ENCODE data around the gene PDZD2.
A peak's percentile ranks its signal among the peaks of the same experiment; 100 is the strongest.

Gene PDZD2

DNA sequence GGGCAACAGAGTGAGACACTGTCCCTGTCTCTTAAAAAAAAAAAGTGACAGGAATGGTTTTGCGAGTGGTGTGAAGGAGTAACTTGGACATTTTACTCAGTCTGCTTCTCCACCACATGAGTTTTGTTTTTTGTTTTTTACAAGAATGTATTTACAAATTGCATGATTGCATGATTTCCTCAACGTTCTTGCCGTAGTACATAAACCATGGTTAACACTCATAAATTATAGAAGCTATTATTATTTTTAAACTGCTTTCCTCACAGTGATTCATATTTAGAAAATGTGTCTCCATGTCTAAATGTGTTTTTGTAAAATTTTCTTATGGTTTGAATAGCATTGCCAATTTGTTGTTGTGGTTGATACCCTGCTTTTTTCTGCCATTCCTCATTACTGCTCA is 315.2 kb downstream of the PDZD2 start:
- Histone ChIP-seq H3K4me3 (ENCODE audit: low read depth, low read length) (no peak overlapping the region), H3K27me3 (ENCODE audit: insufficient read depth, low read depth, severe bottlenecking) (no peaks in the 10 kb centered on the region), H3K27ac (no peak overlapping the region), H3K9me3 (ENCODE audit: severe bottlenecking) (peaks cover 4% of the 10 kb centered on the region), H3K36me3 (no peaks in the 10 kb centered on the region)
- no peak for DNase-seq
- TF ChIP-seq CTCF (IDR thresholded peaks at IDR 0.05; ENCODE audit: low read depth, low read length) = no peak

- Histone ChIP-seq H3K9me3 (ENCODE audit: severe bottlenecking) (no peaks in the 10 kb centered on the region), H3K27me3 (ENCODE audit: insufficient read depth, low read depth, severe bottlenecking) (no peaks in the 10 kb centered on the region), H3K27ac (no peak overlapping the region), H3K4me3 (ENCODE audit: low read depth, low read length) (no peak overlapping the region), H3K36me3 (no peaks in the 10 kb centered on the region)
- DNase-seq = no peak
- TF ChIP-seq CTCF (IDR thresholded peaks at IDR 0.05; ENCODE audit: low read depth, low read length) = no peak
These were observed 318.2 kb downstream of the PDZD2 start for GRCh38 chr5:31957151-31957550.

DNA sequence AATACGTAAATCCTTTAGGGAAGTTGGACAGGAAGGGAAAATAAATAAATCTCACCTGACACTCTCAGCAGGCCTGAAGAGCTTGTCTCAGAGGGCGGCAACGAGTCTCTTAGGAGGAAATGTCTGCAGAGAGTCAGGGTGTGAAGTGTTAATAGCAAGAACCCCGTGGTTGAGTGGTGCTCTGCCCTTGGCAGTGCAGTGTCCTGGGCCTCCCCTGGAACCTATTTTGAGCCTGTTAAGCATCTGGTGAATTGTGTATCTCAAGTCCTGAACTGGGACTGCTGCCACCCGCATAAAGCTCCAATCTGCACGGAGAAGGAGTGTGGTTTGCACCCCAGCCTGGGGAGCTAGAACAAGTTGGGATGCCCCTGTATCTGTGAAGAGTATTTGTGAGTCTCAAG is 323.4 kb downstream of the PDZD2 start:
- DNase-seq = peak; percentile 40
- Histone ChIP-seq H3K27ac (peak overlapping the region; percentile 25; the same call in 1 of the 2 replicates), H3K4me3 (ENCODE audit: low read depth, low read length) (no peak overlapping the region), H3K9me3 (ENCODE audit: severe bottlenecking) (no peaks in the 10 kb centered on the region), H3K36me3 (no peaks in the 10 kb centered on the region), H3K27me3 (ENCODE audit: insufficient read depth, low read depth, severe bottlenecking) (no peaks in the 10 kb centered on the region)
- TF ChIP-seq CTCF (IDR thresholded peaks at IDR 0.05; ENCODE audit: low read depth, low read length) = no peak

GRCh38 chr5:31962871-31963307 is 324.0 kb downstream of the PDZD2 start:
- Histone ChIP-seq H3K9me3 (ENCODE audit: severe bottlenecking) (no peaks in the 10 kb centered on the region), H3K27ac (peak overlapping the region; percentile 25; the same call in 1 of the 2 replicates), H3K4me3 (ENCODE audit: low read depth, low read length) (no peak overlapping the region), H3K27me3 (ENCODE audit: insufficient read depth, low read depth, severe bottlenecking) (no peaks in the 10 kb centered on the region), H3K36me3 (no peaks in the 10 kb centered on the region)
- DNase-seq = no peak
- TF ChIP-seq CTCF (IDR thresholded peaks at IDR 0.05; ENCODE audit: low read depth, low read length) = no peak

GRCh38 chr5:31963358-31964006 is 324.6 kb downstream of the PDZD2 start:
- no peaks in the 10 kb centered on the region for H3K9me3 ChIP-seq (ENCODE audit: severe bottlenecking)
- no peak overlapping the region for H3K4me3 ChIP-seq (ENCODE audit: low read depth, low read length)
- no peaks in the 10 kb centered on the region for H3K27me3 ChIP-seq (ENCODE audit: insufficient read depth, low read depth, severe bottlenecking)
- TF ChIP-seq CTCF (IDR thresholded peaks at IDR 0.05; ENCODE audit: low read depth, low read length) = no peak
- H3K36me3 ChIP-seq = no peaks in the 10 kb centered on the region
- DNase-seq = peak; percentile 35
- no peak overlapping the region for H3K27ac ChIP-seq

GRCh38 chr5:31964007-31964360 is 325.1 kb downstream of the PDZD2 start:
- no peak for TF ChIP-seq CTCF (IDR thresholded peaks at IDR 0.05; ENCODE audit: low read depth, low read length)
- Histone ChIP-seq H3K9me3 (ENCODE audit: severe bottlenecking) (no peaks in the 10 kb centered on the region), H3K27me3 (ENCODE audit: insufficient read depth, low read depth, severe bottlenecking) (no peaks in the 10 kb centered on the region), H3K27ac (no peak overlapping the region), H3K4me3 (ENCODE audit: low read depth, low read length) (no peak overlapping the region), H3K36me3 (no peaks in the 10 kb centered on the region)
- no peak for DNase-seq

All from WERI-Rb-1 (cell line).